Urothelium cell line (cell line): Measurements from ENCODE around the gene BHMT.

Experiments
- DNase-seq: peaks from one replicate; pipeline ENCODE4 v3.0.0; 2011; ENCODE audit warnings: low spot score, mixed read lengths
- FAIRE-seq: peaks from 2 replicates; lab custom pipeline; 2011; peaks lifted over from hg19 to GRCh38; lab: Jason Lieb, UNC

BHMT gene

GRCh38 chr5:79111387-79111959 is at the start of gene BHMT:
Gene BHMT (plus strand): TSS chr5:79111809. CDS start chr5:79111886, 77 bp downstream.
- DNase-seq (no peak), FAIRE-seq (no peak)

GRCh38 chr5:79062436-79062835 is 49.2 kb upstream of the BHMT start:
- DNase-seq, result no peak
- no peak for FAIRE-seq

GRCh38 chr5:79069488-79070349 is 41.9 kb upstream of the BHMT start, which contains the start of the genes BHMT2 and DMGDH:
Gene BHMT2 (plus strand): TSS chr5:79069767. CDS start chr5:79069783, 16 bp downstream.
Gene DMGDH (minus strand): TSS chr5:79069674. CDS start chr5:79069620, 54 bp downstream.
- FAIRE-seq (no peak), DNase-seq (no peak)

- DNase-seq (no peak), FAIRE-seq (no peak)
Observed at GRCh38 chr5:79070350-79070667, 41.3 kb upstream of the BHMT start.

- FAIRE-seq (no peak), DNase-seq (peak; percentile 53)
Observed at GRCh38 chr5:79074641-79075040, 37.0 kb upstream of the BHMT start.

- no peak for FAIRE-seq
- DNase-seq, result no peak
Observed at GRCh38 chr5:79075646-79076426, 35.8 kb upstream of the BHMT start.

GRCh38 chr5:79076819-79077218 is 34.8 kb upstream of the BHMT start:
- DNase-seq (no peak), FAIRE-seq (no peak)

- FAIRE-seq (peak; percentile 46), DNase-seq (no peak)
Observed at GRCh38 chr5:79077680-79078365, 33.8 kb upstream of the BHMT start.

- DNase-seq, result no peak
- FAIRE-seq, result no peak
Observed at GRCh38 chr5:79080804-79081203, 30.8 kb upstream of the BHMT start.

GRCh38 chr5:79081779-79082178 is 29.8 kb upstream of the BHMT start:
- DNase-seq (no peak), FAIRE-seq (no peak)

- FAIRE-seq (no peak), DNase-seq (no peak)
Observed at GRCh38 chr5:79086116-79086515, 25.5 kb upstream of the BHMT start.

- DNase-seq (no peak), FAIRE-seq (no peak)
Observed at GRCh38 chr5:79088507-79088906, 23.1 kb upstream of the BHMT start.

GRCh38 chr5:79091064-79091463 is 20.5 kb upstream of the BHMT start:
- DNase-seq, result no peak
- no peak for FAIRE-seq

GRCh38 chr5:79093762-79094161 is 17.8 kb upstream of the BHMT start:
- no peak for FAIRE-seq
- no peak for DNase-seq

- DNase-seq, result no peak
- FAIRE-seq, result no peak
Observed at GRCh38 chr5:79105868-79106267, 5.7 kb upstream of the BHMT start.

GRCh38 chr5:79107020-79107796 is 4.4 kb upstream of the BHMT start:
- DNase-seq, result no peak

GRCh38 chr5:79108086-79108485 is 3.5 kb upstream of the BHMT start:
- no peak for FAIRE-seq
- DNase-seq, result no peak

More at GRCh38 chr5:79107020-79107796, 4.4 kb upstream of the BHMT start:
- no peak for FAIRE-seq

GRCh38 chr5:79108792-79109191 is 2.8 kb upstream of the BHMT start:
- no peak for FAIRE-seq

GRCh38 chr5:79109527-79110492 is 1.8 kb upstream of the BHMT start:
- FAIRE-seq (no peak), DNase-seq (no peak)

More at GRCh38 chr5:79108792-79109191, 2.8 kb upstream of the BHMT start:
- no peak for DNase-seq
